Stimulated activated CD8-positive, alpha-beta memory T cell treated with anti-CD3 and anti-CD28 coated beads, Interleukin-12 subunit alpha, Interleukin-12 subunit beta, amount 100 ng/mL, for 24 hours (primary cell): ENCODE data around the gene XYLB.

Experiments used
- DNase-seq: peaks from one replicate; pipeline ENCODE4 v3.0.0-alpha.2; 2020; ENCODE audit errors: extremely low read depth

The XYLB gene

DNA sequence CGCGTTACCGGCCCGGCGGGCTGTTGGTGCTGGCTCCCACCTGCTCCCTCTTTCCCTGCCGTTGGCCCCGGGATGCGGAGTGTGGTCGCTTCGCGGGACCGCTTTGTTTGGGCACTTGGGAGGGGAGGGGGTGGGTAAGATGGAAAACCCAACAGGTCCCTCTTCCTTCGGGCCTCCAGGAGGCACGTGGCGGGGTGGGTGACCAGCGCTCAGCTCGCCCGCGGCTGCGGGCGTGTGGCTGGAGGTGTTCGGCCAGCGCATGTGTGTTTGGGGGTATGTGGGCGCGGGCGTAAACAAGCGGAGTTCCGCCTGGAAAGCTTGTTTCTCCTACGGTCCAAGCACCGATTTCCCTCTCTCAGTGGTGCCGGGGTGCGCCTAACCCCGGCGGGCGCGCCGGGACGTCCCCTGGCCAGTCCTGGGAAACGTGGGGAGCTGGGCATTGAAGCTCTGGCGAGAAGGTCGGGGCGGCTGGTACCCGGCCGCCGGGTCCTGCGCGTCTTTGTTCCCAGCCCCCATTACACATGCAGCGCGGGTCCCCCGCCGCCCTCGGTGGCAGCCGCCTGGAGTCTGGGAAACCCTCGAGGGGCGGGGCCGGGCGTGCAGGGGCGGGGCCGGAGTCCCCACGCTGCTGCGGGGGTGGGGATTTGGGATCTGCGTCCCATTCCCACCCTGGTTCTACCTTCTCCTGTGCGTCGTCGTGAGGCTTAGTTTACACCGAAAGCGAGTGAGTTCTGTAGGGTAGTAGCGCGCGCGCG, 108.5 kb downstream of the XYLB start:
- no peak for DNase-seq

DNA sequence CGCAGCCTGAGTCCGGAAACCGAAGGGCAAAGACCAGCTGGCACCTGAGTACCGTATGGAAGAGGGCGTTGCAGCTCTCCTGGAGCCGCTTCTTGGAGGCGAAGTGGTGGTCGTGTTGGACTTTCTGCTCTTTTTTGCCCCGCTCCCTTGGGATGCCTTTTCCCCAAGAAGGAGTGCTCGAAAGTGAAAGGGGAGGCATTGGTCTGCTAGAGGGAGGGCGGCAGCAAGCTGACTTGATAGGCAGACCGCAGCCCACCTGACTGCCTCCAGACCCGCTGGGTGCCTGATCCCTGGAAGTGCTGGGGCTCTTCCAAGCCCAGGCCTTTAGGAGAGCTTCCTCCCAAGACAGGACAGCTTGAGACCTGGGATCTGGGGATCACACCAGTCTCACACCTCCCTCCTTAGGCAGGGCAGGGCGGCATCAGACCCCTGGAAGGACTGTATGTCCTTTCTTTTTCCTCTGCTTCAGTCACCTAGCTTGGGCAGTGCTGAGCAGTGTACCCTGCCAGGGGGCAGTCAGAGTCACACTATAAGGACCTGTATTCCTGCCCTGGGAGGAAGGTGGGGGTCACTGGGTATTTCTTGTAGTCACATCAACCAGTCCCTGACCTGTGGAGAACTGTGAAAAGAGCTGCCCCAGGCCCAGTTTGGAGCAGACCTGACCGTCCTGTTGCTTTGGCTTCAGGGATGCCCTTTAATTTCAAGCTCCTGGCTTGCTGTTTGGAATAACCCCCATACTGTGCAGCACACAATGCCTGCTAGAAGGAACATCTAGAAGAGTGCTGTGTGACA, 109.2 kb downstream of the XYLB start:
- no peak for DNase-seq

DNA sequence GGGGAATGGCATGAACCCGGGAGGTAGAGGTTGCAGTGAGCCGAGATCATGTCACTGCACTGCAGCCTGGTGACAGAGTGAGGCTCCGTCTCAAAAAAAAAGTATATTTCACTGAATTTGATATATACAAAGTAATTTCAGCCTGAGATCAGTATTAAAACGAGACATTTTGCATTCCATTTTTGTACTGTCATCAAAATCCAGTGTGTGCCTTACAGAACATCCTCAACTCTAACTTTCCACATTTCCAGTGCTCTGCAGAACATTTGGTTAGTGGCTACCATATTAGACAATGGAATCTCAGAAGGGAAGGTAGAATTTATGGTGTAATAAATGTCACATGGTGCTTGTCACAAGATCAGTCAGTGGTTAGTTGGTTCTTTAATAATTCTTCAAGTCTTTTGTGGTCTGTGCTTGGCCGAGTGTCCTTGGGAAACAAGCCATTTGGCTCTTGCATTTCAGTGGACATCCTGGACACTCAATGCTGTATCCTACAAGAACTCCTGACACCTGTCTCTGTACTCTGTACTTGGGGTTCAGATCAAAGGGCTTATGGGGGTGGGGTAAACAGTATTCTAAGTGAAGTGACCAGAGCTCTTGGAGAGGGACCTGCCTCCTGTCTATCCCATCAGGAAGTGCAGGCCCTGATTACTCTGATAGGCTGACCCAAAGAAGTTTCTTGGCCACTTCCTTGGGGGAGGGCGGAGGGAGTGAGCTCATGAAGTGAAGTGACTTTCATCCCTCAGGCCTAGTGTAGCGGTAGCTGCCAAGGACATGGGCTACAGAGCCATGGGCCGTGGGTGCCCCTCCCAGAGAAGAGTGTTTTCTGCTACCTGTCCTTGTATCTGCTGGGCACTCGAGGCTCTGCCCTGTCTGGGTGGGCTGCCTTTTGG, 110.8 kb downstream of the XYLB start:
- DNase-seq = no peak

DNA sequence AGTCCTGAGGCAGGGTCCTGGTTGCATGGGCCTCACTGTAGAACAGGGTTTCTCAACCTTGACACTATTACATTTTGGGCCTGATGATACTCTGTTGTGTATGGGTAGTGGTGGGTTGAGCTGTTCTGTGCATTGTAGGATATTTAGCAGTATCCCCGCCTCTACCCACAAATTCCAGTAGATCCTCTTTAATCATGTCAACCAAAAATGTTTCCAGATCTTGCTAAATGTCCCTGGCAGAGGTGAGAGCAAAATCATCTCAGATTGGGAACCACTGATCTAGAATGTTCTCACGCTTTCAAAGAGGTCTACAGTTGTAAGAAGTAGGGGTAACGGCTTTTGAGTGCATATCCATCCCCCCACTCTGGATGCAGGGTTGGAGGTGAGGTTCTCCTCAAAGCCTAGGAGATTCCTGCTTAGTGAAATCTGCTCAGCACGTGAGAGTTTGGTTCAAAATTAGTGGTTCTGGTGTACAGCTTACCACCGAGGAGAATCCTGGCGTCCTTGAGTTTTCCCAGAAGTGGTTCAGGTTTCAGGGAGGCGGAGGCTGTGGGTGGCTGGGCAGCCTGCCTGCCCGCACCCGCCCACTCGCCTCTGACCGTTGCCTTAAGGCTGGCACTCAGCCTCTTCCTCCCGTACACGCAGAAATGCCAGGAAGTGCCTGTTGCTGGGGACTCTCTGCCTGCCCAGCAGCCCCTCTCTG, 112.4 kb downstream of the XYLB start:
- DNase-seq = no peak

DNA sequence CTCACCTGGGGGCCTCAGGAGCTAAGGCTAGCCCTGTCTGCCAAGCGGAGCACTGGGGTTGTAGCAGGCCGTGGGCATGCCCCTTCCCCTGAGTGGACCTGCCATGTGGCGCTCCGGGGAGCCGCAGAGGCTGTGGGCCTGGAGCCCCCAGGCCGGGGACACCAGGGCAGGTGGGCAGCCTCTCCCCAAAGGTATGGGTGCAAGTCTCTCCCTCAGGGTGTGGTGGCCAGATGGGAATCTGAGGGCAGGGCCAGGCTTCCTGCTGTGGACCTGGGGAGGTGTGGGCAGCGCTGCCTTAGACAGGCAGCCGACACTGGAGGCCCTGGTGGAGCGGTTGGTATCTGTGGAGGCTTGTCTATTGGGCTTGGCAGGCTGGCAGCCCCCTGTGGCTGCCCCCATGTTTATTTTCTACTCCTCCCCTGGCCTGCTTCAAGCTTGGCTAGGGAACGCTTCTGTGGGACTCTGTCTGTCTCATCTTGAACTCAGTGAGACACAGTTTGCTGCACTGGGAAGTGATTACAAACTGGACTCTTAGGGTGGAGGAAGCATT, 113.0 kb downstream of the XYLB start:
- no peak for DNase-seq

DNA sequence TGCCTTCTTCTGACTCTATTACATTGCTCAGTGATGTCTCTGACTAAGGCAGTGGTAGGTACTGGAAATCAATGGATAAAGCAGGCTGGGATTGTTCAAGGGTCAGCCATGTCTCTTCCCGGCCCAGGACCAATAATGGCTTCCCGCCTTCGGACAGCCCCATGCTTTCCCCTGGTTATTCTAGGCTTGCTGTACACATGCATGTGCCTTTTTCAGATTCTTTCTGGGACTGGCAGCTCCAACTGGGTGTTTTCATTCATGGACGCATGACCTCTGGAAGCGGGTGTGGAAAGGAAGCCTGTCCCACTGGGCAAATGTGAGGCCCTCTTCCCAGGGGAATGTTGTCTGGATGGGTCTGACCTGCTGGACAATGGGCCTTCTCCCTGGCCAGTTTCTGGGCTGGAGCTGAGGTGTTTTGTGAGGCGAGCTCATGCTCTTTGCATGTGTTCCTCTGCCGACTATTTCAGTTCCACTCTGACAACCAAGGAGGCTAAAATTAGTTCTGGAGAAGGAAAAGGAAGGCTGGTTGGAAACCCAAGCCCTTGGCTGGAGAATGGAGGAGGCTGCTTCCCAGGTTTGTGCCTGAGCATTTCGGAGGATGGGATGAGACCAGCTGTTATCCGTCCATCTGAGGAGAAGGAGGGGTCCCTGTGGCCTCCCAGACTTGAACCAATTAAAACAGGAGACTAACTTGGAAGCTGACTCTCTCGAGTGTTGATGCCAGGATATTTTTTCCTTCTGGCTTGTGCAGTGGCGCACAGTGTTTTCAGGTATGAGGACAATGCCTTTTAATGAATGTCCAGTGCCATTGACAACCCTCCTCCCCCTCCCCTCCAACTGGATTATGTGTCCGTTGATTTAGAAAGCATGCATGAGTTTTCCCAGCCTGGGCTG, 114.0 kb downstream of the XYLB start:
- no peak for DNase-seq
